ENCODE results near the gene C1S.

C1S gene

GRCh38 chr12:7091171-7091570, 30.7 kb downstream of the C1S start:
- H3F3A ChIP-seq (ENCODE audit: low read depth), result no peaks in the 10 kb centered on the region
- no peak overlapping the region for H3K4me2 ChIP-seq (ENCODE audit: low read depth, low read length, poor library complexity, severe bottlenecking)
- no peaks in the 10 kb centered on the region for H3K36me3 ChIP-seq (ENCODE audit: insufficient read depth, low read length)
- no peak overlapping the region for H3K4me3 ChIP-seq (ENCODE audit: low read length, poor library complexity, severe bottlenecking)
- no peak for TF ChIP-seq CTCF (conservative IDR thresholded peaks at IDR 0.05; ENCODE audit: low read length)
- no peak for TF ChIP-seq EZH2phosphoT487 (IDR thresholded peaks at IDR 0.05; ENCODE audit: borderline replicate concordance)
- no peaks in the 10 kb centered on the region for H3K27me3 ChIP-seq (ENCODE audit: insufficient read depth, low read length, poor library complexity, severe bottlenecking)
- no peaks in the 10 kb centered on the region for H3K9me3 ChIP-seq (ENCODE audit: insufficient read depth, low read depth, low read length)
- H4K20me1 ChIP-seq (ENCODE audit: insufficient read depth, low read length, poor library complexity, severe bottlenecking), result no peaks in the 10 kb centered on the region
- no peak overlapping the region for H3K9ac ChIP-seq (ENCODE audit: low read depth, low read length, poor library complexity, severe bottlenecking)
- peaks cover 3% of the 10 kb centered on the region for H3K4me1 ChIP-seq (ENCODE audit: insufficient read depth, low read length, poor library complexity, severe bottlenecking)
- no peaks in the 10 kb centered on the region for H3K9me2 ChIP-seq (replicated peaks; ENCODE audit: low read depth, low read length)
- H2AFZ ChIP-seq (ENCODE audit: low read length), result no peak overlapping the region
- H3K79me2 ChIP-seq (ENCODE audit: insufficient read depth, low read length), result no peaks in the 10 kb centered on the region

- Histone ChIP-seq H3K4me1 (ENCODE audit: insufficient read depth, low read length, poor library complexity, severe bottlenecking) (peaks cover 3% of the 10 kb centered on the region), H2AFZ (ENCODE audit: low read length) (peak overlapping the region; percentile 87), H3K9me2 (replicated peaks; ENCODE audit: low read depth, low read length) (no peaks in the 10 kb centered on the region), H3K27me3 (ENCODE audit: insufficient read depth, low read length, poor library complexity, severe bottlenecking) (no peaks in the 10 kb centered on the region), H3F3A (ENCODE audit: low read depth) (no peaks in the 10 kb centered on the region), H3K36me3 (ENCODE audit: insufficient read depth, low read length) (no peaks in the 10 kb centered on the region), H3K4me2 (ENCODE audit: low read depth, low read length, poor library complexity, severe bottlenecking) (peak overlapping the region; percentile 76), H3K9me3 (ENCODE audit: insufficient read depth, low read depth, low read length) (no peaks in the 10 kb centered on the region), H4K20me1 (ENCODE audit: insufficient read depth, low read length, poor library complexity, severe bottlenecking) (no peaks in the 10 kb centered on the region), H3K4me3 (ENCODE audit: low read length, poor library complexity, severe bottlenecking) (peak overlapping the region; percentile 67), H3K9ac (ENCODE audit: low read depth, low read length, poor library complexity, severe bottlenecking) (peak overlapping the region; percentile 42), H3K79me2 (ENCODE audit: insufficient read depth, low read length) (no peaks in the 10 kb centered on the region)
- TF ChIP-seq CTCF (conservative IDR thresholded peaks at IDR 0.05; ENCODE audit: low read length) (no peak), EZH2phosphoT487 (IDR thresholded peaks at IDR 0.05; ENCODE audit: borderline replicate concordance) (no peak)
These were observed 31.2 kb downstream of the C1S start for GRCh38 chr12:7091660-7092228.

- H3K36me3 ChIP-seq (ENCODE audit: insufficient read depth, low read length), result no peaks in the 10 kb centered on the region
- TF ChIP-seq EZH2phosphoT487 (IDR thresholded peaks at IDR 0.05; ENCODE audit: borderline replicate concordance), result no peak
- TF ChIP-seq CTCF (conservative IDR thresholded peaks at IDR 0.05; ENCODE audit: low read length), result peak; percentile 88
- peak within 1 kb of the TSS; percentile 67 for H3K4me3 ChIP-seq (ENCODE audit: low read length, poor library complexity, severe bottlenecking)
- H2AFZ ChIP-seq (ENCODE audit: low read length), result peak within 1 kb of the TSS; percentile 87
- peak within 1 kb of the TSS; percentile 76 for H3K4me2 ChIP-seq (ENCODE audit: low read depth, low read length, poor library complexity, severe bottlenecking)
- H4K20me1 ChIP-seq (ENCODE audit: insufficient read depth, low read length, poor library complexity, severe bottlenecking), result no peaks in the 10 kb centered on the region
- H3F3A ChIP-seq (ENCODE audit: low read depth), result no peaks in the 10 kb centered on the region
- H3K9me3 ChIP-seq (ENCODE audit: insufficient read depth, low read depth, low read length), result no peaks in the 10 kb centered on the region
- H3K79me2 ChIP-seq (ENCODE audit: insufficient read depth, low read length), result no peaks in the 10 kb centered on the region
- peak within 1 kb of the TSS; percentile 42 for H3K9ac ChIP-seq (ENCODE audit: low read depth, low read length, poor library complexity, severe bottlenecking)
- H3K4me1 ChIP-seq (ENCODE audit: insufficient read depth, low read length, poor library complexity, severe bottlenecking), result peaks cover 3% of the 10 kb centered on the region
- H3K9me2 ChIP-seq (replicated peaks; ENCODE audit: low read depth, low read length), result no peaks in the 10 kb centered on the region
- no peaks in the 10 kb centered on the region for H3K27me3 ChIP-seq (ENCODE audit: insufficient read depth, low read length, poor library complexity, severe bottlenecking)
These were observed 31.9 kb downstream of the C1S start, which contains the start of gene C1R for GRCh38 chr12:7092229-7092985. TSS of gene C1R (minus strand) at chr12:7092445. CDS start at chr12:7092388, 57 bp downstream.

Measured in Loucy (cell line).